HG03439 (cell line): ENCODE measurements around the gene PLTP.
"Not testable (repeated sequence)": the region's sequence is repeated elsewhere in the genome, so short reads cannot be mapped to it uniquely, and the experiment has no call there.

Source experiments
- ATAC-seq: cut with Tn5 transposase; IDR thresholded peaks from one replicate; pipeline ENCODE4 v1.9.1; 2021; ENCODE audit warnings: mild to moderate bottlenecking, moderate library complexity; ENCODE audit not compliant: unreplicated experiment

Gene PLTP, protein sequence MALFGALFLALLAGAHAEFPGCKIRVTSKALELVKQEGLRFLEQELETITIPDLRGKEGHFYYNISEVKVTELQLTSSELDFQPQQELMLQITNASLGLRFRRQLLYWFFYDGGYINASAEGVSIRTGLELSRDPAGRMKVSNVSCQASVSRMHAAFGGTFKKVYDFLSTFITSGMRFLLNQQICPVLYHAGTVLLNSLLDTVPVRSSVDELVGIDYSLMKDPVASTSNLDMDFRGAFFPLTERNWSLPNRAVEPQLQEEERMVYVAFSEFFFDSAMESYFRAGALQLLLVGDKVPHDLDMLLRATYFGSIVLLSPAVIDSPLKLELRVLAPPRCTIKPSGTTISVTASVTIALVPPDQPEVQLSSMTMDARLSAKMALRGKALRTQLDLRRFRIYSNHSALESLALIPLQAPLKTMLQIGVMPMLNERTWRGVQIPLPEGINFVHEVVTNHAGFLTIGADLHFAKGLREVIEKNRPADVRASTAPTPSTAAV

DNA sequence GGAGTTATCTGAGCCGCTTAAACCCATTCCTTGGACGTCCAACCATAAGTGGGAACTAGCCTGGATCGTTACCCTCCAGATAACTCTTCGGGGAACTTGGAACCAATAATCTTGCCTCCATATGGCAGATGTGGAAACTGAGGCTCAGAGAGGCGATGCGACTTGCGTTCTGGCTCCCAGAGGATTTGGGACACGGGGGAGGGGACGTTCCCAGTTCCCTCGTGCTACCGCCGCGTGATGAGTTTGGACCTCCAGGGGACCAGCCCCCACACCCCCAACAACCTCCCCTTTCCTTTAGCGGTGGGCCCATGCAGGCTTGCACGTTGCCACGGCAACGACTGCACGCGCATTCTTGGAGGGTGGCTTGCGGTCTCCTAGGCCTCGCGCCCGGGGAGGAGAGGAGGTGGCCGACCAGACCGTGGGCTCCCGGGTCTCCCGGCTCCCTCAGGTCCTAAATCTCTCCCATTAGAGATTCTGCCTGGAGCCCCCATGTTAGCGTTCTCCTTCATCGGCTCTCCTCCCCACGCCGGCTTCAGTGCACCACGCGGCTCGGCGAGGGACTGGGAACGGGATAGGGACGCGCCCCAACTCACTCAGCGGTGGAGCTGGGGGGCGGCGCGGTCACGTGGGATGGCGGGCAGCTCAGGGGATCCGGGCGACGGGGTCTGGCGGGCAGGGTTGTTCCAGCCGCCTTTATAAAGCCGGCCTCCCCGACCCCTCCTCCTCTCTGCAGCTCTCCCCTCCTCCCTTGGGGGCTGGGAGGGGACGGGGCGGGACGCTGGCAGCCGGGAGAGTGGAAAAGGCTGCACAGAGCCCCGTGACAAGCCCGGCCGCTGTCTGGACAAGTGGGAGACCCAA, at the start of gene PLTP:
Gene PLTP, minus strand, starts transcription at position 670 of the 858 bp plus-strand sequence. CDS start 703 bp downstream, outside the sequence.
- ATAC-seq, result no peak

DNA sequence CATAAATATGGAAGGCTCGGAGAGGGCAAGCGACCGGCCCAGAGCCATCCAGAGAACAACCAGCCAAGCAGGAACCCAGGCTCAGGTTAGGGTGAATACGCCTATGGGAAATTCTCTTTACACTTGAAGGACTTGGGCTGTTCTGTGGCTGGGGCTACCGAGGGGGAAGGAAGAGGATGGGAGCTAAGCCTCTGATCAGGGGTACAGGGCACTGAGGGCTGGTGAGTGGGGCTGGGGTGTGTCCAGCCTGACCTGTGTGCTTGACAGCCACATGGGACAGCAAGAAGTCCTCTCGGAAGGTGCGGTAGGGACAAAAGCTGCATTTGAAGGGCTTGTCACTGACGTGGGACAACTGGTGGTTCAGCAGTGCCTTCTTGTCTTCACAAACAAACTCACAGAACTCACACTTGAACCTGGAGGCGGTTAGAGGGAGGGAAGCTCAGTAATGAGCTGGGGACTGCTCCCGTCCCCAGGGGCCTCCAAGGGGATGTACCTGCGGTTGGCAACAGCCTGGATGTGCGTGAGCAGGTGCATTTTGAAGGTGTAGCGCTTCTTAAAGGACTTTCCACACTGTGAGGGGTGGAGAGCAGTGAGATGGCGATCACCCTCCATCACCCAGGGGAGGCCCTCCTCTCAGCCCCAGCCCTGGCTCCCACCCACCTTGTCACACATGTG, 48.1 kb upstream of the PLTP start:
- no peak for ATAC-seq

DNA sequence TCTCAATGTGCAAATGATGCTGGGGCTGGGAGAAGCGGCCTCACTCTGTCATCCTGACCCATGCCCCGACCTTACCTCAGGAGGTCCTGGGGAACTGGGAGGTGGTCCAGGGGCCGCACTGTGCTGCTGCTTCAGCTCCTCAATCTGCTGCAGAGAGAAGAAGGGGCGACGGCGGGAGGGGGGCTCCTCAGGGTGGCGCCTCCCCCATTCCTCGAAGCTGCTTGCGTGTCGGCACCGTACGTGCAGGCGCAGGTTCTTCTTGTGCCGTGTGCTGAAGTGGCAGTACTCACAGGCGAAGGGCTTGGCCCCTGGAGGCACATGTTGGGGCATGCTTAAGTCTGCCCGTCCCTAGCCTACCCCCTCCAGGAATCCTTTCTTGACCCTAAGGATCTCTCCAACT, 47.2 kb upstream of the PLTP start:
- ATAC-seq, result no peak

DNA sequence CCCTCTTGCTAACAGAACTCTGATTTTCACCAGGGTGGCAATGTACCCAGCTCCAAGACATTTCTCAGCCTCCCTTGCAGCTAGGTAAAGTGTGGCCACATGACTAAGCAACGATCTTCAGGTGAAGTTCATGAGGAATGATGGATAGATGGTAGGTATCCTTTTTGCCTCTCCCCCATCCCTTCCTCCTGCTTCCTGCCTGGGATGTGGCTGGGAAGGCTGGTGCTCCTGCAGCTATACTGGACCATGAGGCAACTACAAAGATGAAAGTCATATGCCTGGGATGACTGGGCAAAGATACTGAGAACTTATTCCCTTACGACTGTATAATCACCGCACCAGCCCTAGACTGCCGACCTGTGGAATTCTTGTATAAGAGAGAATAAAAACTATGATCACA, 46.6 kb upstream of the PLTP start:
- ATAC-seq, result no peak

DNA sequence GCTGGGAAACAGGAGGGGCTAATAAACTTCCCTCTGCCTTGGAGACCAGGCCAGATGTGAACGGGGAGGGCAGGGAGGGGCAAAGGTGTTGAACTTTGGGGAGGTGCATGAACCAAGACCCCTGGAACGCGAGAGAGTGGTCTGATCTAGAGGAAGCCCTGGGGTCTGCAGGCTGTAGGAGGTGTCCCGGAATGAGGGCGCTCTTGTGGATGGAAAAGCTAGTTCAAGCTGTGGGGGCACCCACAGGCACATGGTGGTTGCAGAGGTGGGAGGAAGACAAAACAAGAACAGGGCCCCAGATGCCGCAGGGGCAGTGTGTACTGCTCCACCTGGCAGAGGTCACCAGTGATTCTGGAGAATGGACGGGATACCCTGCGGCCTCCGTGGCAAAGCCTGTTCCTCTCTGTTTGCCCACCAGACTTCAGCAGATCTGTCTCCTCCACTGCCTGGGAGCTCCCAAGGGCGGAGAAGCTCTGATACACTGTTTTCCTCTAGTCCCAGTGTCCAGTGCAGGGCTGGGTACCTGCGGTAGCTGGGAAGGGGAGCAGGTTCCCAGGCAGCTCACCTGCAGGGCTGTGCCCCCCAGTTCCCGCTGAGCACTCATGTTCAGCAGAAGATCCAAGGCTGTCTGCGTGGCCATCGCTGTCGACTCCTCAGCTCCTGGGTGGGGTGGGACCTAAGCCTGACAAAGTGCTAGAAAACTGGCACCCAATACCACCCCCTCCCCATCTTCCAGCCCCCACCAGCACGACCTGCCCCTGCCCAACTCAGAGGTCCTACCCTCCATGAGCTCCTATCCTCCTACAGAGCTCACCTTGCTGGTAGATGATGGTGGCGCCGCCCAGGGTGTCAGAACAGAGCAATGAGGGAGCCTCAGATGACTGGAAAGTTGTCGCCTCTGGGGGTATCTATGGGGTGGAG, 45.3 kb upstream of the PLTP start:
- no peak for ATAC-seq

DNA sequence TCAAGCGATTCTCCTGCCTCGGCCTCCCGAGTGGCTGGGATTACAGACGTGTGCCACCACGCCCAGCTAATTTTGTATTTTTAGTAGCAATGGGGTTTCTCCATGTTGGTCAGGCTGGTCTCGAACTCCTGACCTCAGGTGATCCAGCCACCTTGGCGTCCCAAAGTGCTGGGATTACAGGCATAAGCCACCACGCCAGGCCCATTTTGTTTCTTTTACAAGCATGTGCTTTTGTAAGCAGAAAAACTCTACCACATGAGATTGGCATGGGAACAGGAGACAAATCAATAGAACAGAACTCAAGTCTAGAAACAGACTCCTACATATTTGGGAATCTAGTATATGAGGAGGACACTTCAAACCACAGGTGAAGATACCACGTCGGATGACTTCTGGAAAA, 44.4 kb upstream of the PLTP start:
- not testable (repeated sequence) for ATAC-seq

DNA sequence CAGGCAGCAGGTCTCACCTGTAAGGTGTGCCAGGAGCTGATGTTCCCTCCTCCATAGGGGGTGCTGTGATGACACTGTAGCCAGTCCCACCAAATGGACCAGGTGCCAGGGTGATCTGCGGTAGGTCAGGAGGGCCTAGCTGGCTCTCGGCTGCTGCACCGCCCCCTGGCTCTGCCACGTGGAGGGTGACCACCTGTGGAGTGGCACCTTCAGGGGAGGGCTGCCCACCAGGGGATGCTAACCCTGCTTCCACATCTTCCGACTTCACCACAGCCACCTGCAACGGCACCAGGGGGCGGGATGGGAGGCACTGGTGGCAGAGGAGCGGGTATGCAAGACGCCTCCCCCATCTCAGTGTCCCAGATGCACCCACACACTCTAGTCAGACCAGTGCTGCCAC, 41.7 kb upstream of the PLTP start:
- no peak for ATAC-seq

DNA sequence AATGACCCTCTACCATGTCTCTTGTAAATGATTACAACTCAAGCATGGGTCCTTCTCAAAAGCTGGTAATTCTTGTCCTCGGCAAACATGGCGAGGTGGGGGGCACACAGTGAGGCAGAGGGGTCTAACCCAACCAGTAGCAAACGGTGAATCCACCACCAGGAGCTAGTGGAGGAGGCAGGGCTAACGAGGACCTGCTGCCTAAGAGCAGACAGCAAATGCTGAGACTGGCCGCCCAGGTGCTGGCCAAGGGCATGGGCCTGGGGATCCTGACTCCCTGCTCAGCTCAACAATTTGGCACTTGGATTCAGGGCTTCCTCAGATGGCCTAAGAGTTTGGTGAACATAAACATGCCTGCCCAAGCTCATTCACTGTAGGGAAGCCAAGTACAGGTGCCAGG, 40.9 kb upstream of the PLTP start:
- no peak for ATAC-seq

DNA sequence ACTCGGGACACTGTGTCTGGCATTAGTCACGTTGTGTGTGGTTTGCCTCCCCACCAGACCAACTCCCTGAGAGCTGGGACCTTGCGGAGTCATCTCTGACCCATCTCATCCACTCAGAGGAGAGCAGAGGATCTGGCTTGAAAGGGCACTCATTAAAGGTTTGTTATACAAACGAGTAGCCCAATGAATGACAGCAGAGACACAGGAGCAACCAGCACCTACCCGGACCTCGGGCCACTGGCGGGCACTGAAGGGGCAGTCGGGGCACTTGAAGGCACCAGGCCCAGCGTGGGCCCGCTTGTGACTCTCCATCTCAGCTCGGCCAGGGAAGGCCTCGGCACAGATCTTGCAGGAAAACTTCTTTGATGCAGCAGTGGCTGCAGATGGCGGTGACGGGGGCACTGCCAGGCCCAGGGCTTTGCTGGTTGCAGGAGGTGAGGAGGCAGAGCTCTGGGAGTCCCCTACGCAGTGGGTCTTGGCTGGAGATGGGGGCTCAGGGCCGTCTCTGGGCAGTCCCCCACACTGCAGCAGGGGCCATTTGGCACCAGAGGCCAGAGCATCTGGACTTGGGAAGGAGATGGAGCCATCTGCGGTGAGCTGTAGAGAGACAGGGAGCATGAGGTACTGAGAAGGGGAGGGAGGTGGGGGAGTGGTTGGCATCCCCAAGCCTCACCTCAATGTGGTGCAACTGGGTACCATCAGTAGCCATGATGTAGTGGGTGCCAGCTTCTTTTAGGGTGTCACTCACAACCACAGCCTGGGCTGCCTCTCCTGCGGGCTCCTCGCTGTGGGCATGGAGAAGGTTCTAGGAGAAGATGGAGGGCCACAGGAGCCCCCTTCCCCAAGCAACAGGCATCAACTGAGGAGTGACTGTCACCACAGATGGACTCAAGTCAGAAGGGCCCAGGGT, 40.2 kb upstream of the PLTP start:
- ATAC-seq, result no peak

DNA sequence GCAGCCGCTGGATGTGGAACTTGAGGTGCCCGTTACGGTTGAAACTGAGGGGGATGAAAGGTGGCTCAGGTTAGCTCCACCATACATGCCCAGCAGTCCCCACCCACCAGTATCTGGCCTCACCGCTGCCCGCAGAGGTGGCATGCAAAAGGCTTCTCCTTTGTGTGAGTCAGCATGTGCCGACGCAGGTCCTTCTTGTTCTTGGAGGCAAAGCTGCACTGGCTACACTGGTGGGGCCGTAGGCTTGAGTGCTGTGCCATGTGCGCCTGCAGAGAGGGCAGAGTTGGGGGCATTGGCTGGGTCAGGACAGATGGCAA, 38.3 kb upstream of the PLTP start:
- no peak for ATAC-seq

DNA sequence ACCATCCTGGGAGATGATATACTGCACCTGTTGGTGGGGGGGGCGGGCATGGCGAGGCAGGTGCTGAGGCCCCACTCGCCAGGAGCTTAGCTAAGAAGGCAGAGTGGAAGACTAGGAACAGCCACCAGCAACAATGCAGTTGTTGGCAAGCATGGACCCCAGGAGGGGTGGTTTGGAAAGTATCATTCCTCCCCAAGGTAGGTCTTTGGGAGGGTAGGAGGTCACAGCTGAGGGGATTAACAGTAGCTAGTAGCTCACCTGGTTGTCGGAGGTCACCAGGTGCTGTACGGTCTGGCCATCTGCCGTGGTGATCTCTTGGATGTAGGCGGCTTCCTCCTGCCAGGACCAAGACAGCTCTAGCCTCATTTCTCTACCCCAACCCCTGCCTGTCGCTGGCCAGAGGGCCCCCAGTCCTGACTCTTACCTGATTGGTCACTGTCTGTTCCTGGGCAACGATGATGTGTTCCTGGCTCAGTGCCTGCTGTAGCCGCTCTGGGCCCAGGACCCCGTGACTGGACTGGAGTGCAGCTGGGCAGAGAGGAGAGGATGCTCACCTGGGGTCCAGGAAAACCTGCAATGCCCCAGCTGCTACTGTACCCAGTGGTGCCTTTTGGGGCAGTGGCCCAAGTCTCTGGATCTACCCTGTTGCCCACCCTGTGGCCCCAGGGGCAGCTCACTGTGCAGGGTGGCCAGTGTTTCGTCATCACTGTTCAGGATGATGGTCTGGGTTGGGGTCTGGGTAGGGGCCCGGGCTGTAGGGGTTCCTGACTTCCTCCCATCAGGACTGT, 37.8 kb upstream of the PLTP start:
- no peak for ATAC-seq

DNA sequence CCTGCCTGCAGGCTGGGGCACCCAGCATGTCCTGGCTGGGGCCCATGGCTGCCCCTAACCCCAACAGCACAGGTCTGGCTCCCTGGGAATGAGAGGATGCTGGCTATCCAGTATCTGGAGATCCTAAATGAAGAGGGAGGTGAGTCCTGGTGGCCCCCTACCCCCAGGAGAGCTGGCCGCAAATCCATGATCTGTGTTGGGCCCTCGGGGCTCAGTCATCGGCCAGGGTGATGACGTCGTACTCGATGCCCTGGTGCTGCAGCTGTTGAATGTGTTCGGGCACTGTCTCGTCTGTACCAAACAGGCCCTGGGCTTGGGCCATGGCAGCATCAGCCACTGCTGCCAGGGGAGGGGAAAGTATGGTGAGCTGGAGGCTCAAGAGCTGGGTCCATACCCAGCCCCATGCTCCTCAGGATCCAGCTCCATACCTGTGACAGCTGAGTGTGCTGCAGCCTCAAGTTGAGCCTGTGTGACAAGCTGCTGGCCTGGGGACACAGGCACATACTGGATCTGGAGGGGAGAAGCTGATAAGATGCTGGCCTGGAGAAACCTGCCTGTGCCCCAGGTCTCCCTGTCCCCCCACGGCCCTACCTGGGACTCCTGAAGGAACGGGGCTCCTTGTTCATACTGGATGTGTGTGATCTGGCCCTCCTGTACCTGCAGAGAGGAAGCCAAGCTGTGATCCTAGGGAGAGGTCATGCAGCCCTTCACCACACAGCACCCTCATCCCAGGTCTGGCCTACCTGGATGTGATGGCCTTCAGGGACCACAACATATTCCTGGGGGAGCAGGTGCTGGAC, 37.0 kb upstream of the PLTP start:
- ATAC-seq, result no peak

DNA sequence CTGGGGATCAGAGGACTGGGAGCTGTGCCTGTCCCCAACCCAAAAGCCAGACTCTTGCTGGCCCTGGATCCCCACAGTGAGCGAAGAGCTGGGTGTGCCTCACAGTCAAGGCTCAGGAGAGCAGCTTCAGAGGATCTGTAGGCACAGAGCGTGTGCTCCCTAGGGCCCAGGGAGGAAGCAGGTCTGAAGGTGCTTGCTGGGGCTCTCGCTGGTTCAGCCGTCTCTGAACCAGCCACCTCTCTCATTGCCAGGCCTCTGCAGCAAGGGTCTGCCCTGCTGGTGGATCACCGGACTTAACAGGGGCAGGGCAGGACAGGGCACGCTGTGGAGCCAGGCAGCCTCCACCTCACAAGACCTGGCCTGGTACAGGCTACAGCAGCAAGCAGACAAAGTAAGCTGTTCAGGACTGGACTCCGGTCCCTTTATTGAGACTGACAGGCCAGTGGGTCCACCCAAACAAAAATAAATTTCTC, 36.3 kb upstream of the PLTP start:
- ATAC-seq, result no peak

DNA sequence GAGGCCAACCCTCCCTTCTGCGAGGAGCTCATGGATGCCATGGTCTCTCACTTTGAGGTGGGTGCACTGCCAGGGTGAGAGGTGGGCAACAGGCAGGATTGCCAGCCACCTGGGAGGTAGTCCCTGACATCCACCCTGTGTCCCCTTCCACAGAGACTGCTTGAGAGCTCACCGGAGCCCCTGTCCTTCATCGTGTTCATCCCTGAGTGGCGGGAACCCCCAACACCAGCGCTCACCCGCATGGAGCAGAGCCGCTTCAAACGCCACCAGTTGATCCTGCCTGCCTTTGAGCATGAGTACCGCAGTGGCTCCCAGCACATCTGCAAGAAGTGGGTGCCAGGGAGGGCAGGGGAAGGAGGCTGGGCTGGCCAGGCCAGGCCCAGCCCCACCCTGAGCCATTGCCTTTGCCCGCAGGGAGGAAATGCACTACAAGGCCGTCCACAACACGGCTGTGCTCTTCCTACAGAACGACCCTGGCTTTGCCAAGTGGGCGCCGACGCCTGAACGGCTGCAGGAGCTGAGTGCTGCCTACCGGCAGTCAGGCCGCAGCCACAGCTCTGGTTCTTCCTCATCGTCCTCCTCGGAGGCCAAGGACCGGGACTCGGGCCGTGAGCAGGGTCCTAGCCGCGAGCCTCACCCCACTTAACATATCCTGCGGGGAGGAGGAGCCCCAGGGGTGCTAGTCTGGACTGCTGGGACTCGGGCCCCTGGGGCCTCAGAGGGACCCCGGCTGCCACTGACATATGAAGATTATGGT, 35.3 kb upstream of the PLTP start:
- no peak for ATAC-seq

DNA sequence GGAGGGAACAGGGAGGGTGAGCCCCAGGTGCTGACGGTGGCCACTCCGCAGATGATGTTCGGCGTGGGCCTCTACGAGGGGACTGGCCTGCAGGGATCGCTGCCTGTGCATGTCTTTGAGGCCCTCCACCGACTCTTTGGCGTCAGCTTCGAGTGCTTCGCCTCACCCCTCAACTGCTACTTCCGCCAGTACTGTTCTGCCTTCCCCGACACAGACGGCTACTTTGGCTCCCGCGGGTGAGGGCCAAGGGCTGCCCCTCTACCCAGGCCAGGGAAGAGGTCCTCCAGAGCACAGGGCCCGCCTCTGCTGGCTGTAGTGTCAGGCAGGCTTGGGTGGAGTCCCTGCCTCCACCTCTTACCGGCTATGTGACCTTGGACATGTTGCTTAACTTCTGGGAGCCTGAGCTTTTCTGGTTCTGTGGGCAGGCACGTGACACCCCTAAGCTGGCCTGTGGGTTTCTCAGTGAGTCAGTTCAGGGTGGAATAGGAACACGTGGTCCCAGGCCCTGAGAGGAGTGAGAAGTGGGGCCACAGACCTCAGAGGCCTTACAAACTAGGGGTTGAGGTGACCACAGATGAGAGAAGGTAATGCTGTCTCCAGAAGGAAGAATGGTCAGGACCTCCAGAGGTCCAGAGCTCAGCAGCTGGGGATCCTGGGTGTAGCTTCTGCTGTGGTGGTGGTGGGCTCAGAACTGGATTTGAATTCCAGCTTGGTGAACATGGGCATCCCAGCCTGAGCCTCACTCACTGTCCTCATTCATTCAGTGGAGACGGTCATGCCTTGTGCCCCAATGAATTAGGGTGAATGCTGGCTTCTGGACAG, 34.4 kb upstream of the PLTP start:
- ATAC-seq, result no peak

DNA sequence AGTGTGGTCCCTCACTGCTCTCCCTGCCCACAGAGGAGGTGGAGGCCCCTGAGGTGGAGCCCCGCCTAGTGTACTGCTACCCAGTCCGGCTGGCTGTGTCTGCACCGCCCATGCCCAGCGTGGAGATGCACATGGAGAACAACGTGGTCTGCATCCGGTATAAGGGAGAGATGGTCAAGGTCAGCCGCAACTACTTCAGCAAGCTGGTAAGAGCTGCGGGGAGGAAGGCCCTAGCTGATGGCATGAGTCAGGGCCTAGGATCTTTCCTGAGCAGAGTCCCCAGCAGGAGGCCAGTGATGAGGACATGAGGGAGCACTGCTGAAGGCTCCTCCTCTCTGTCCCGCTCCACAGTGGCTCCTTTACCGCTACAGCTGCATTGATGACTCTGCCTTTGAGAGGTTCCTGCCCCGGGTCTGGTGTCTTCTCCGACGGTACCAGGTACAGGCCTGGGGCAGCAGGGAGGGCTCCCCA, 33.8 kb upstream of the PLTP start:
- no peak for ATAC-seq
